Epithelial cell of proximal tubule (primary cell): ENCODE data around the gene RAB23. TPM values are rescaled to one million over a fixed set of nuclear protein-coding genes. Genes with fewer than 3 reads are reported as not detected.

Experiments used
- DNase-seq: peaks from one replicate; pipeline ENCODE4 v3.0.0-alpha.2; 2011; ENCODE audit warnings: low read depth
- H3K4me3 ChIP-seq: 2 replicates; pipeline ENCODE4 v1.5.1; 2011; ENCODE audit warnings: low read depth, mild to moderate bottlenecking, low read length
- CTCF ChIP-seq: conservative IDR thresholded peaks from 2 replicates; pipeline ENCODE4 v1.5.1; 2012; ENCODE audit warnings: low read depth, mild to moderate bottlenecking, low read length
- total RNA-seq: library from RNA; depleted of rRNA; stranded (reverse); fragments of >200 nt; gene quantifications from 2 replicates; pipeline ENCODE4 v1.2.3, GENCODE V29; 2015

Gene RAB23
- total RNA-seq, 1 donor from 2014 or later, result 10.2 TPM

- no peak overlapping the region for H3K4me3 ChIP-seq
- no peak for DNase-seq
- TF ChIP-seq CTCF, result no peak
These were observed 60.1 kb downstream of the RAB23 start for GRCh38 chr6:57162028-57162427.

GRCh38 chr6:57159127-57159526 is 63.0 kb downstream of the RAB23 start:
- H3K4me3 ChIP-seq, result no peak overlapping the region
- no peak for TF ChIP-seq CTCF
- no peak for DNase-seq

GRCh38 chr6:57158658-57159057 is 63.4 kb downstream of the RAB23 start:
- no peak for DNase-seq
- H3K4me3 ChIP-seq, result no peak overlapping the region
- TF ChIP-seq CTCF, result no peak

GRCh38 chr6:57147955-57148858 is 73.9 kb downstream of the RAB23 start:
- TF ChIP-seq CTCF, result no peak
- DNase-seq, result no peak
- H3K4me3 ChIP-seq, result no peak overlapping the region

GRCh38 chr6:57147401-57147800 is 74.7 kb downstream of the RAB23 start:
- DNase-seq, result no peak
- no peak for TF ChIP-seq CTCF
- H3K4me3 ChIP-seq, result no peak overlapping the region

- no peak for DNase-seq
- TF ChIP-seq CTCF, result no peak
These were observed 78.4 kb downstream of the RAB23 start for GRCh38 chr6:57143690-57144089.

GRCh38 chr6:57142178-57142525 is 80.0 kb downstream of the RAB23 start:
- no peak overlapping the region for H3K4me3 ChIP-seq
- no peak for DNase-seq
- no peak for TF ChIP-seq CTCF

More at GRCh38 chr6:57143690-57144089, 78.4 kb downstream of the RAB23 start:
- H3K4me3 ChIP-seq, result no peak overlapping the region
